ENCODE measurements around the gene DHPS.
"Not testable (repeated sequence)": the region's sequence is repeated elsewhere in the genome, so short reads cannot be mapped to it uniquely, and the experiment has no call there.

GRCh38 chr19:12678039-12678438, 3.6 kb downstream of the DHPS start:
- TF ChIP-seq CTCF, POLR2A (IDR thresholded peaks at IDR 0.05): not testable (repeated sequence)
